ENCODE measurements around the gene MMP21. TPM values are rescaled to one million over a fixed set of nuclear protein-coding genes. Genes with fewer than 3 reads are reported as not detected.

The MMP21 gene
- total and polyA plus RNA-seq, 10 of the 15 experiments (the other 5 are each of a cell fraction or from before 2014, with no cell fraction given) = 0.08 to 0.24 TPM; not detected in 8

DNA sequence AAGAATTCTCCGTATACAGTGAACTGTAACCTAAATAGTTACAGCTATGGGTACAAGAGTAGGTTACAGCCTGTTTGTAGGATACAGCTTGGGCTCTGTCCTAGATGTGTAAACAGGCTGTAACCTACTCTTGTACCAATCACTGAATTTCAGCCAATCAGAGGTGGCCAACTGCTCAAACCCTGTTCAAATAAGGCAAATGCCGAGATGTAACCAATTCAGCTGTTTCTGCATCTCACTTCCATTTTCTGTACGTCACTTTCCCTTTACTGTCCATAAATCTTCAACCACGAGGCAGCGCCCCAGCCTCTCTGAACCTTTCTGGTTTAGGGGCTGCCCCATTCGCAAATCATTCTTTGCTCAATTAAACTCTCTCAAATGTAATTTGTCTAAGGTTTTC is 8.3 kb upstream of the MMP21 start:
- ChIA-PET RAD21 (ENCODE audit: unreplicated experiment) (interaction anchor here (3.0 kb wide), 1 partner anchor 37 kb away, joined by 10 read pairs; no protein-coding TSS in a partner anchor), POLR2A (interaction anchor here (0.6 kb wide), 1 partner anchor 17 kb away, joined by 3 read pairs; no protein-coding TSS in a partner anchor), CTCF (interaction anchor here (0.6 to 1.8 kb wide), 5 partner anchors 12 to 151 kb away, joined by 3 to 5 read pairs (median 4); no protein-coding TSS in a partner anchor), SMC1A (ENCODE audit: uncharacterized antibody, unreplicated experiment) (interaction anchor here (0.6 to 3.2 kb wide), 4 partner anchors 37 to 186 kb away, joined by 3 to 15 read pairs (median 3); partner anchors contain the start of genes BCCIP and UROS)
- no peaks in the 10 kb centered on the region for H4K20me1 ChIP-seq (ENCODE audit: control insufficient read depth, insufficient read depth)
- peaks cover 0 to 1% of the 10 kb centered on the region in 2 experiments; a peak in 3 of 4 replicates for H3K36me3 ChIP-seq (ENCODE audit: control insufficient read depth in 2 of 2, insufficient read depth in 2 of 2, low read length in 1 of 2)
- 23% methylated on average over 6 of the region's 6 CpGs for WGBS (ENCODE audit: insufficient coverage, insufficient replicate concordance, low lambda C conversion rate, missing lambda C conversion rate)
- H3K4me1 ChIP-seq (ENCODE audit: control insufficient read depth, insufficient read depth, low read length) = peaks cover 10% of the 10 kb centered on the region
- FAIRE-seq = peak; percentile 94
- H3K79me2 ChIP-seq (ENCODE audit: control insufficient read depth, insufficient read depth, low read length) = no peaks in the 10 kb centered on the region
- BruUV-seq (replicated peaks) = no TSS peak
- peak overlapping the region; percentile 61 for H2AFZ ChIP-seq (ENCODE audit: control insufficient read depth, low read depth, low read length)
- H3K27ac ChIP-seq (ENCODE audit: control insufficient read depth, insufficient read depth) = peak overlapping the region; percentile 55
- peak overlapping the region; percentile 59 for H3K4me2 ChIP-seq (ENCODE audit: control insufficient read depth, insufficient read depth)
- peak; percentile 60 for DNase-seq (ENCODE audit: low read depth, low spot score)
- H3K27me3 ChIP-seq (replicated peaks in 1 of 2; ENCODE audit: control insufficient read depth in 2 of 2, insufficient read depth in 2 of 2, low read length in 1 of 2) = no peaks in the 10 kb centered on the region
- no peaks in the 10 kb centered on the region for H3K9me3 ChIP-seq (replicated peaks; ENCODE audit: control insufficient read depth, insufficient read depth, low read length)
- ATAC-seq = peak; percentile 94
- in situ Hi-C loops (cut with MboI) = no loop called here
- H3K4me3 ChIP-seq = no peak overlapping the region
- no peak overlapping the region for H3K9ac ChIP-seq (ENCODE audit: control insufficient read depth, insufficient read depth, low read length)
- intact Hi-C loops (cut with micrococcal nuclease; ENCODE audit: unreplicated experiment) = loop anchor here (5.0 kb wide), 1 partner anchor 38 kb away; the partner anchor contains the start of genes BCCIP and UROS
- peak; percentile 10 to 82; a peak in 2 of 4 replicates for TF ChIP-seq SRF (IDR thresholded peaks at IDR 0.05; ENCODE audit: low read depth in 2 of 2, low read length in 2 of 2)
- TF ChIP-seq RAD21 (IDR thresholded peaks at IDR 0.05; ENCODE audit: insufficient read depth, low read depth, low read length) = peak; percentile 33; the same call in 1 of the 2 replicates
- peak; percentile 62 for TF ChIP-seq ATF7 (IDR thresholded peaks at IDR 0.05; ENCODE audit: low read depth)
- TF ChIP-seq TAF1 (IDR thresholded peaks at IDR 0.05; ENCODE audit: borderline replicate concordance, low read depth, low read length) = no peak
- TF ChIP-seq IRF4 (IDR thresholded peaks at IDR 0.05; ENCODE audit: low read depth, low read length) = no peak
- TF ChIP-seq CTCF (IDR thresholded peaks at IDR 0.05 in 2 of 3, conservative IDR thresholded peaks at IDR 0.05 in 1 of 3; ENCODE audit: control insufficient read depth in 2 of 3, extremely low read depth in 1 of 3, insufficient read depth in 1 of 3, low read depth in 3 of 3, low read length in 3 of 3) = peak in 2 of 3 experiments; percentile 18 to 46; a peak in 1 of 6 replicates
- 0 out of 2 replicates have a peak, but pooled peaks have one; percentile 30 for TF ChIP-seq RFX5 (IDR thresholded peaks at IDR 0.05; ENCODE audit: low read depth, low read length)
- peak; percentile 32; the same call in 1 of the 2 replicates for TF ChIP-seq ZNF687 (IDR thresholded peaks at IDR 0.05)
- no peak for TF ChIP-seq ZNF384 (IDR thresholded peaks at IDR 0.05; ENCODE audit: borderline replicate concordance, low read depth, low read length)
- TF ChIP-seq PRDM15 (CRISPR knock-in tag; IDR thresholded peaks at IDR 0.05) = no peak
- peak; percentile 32; the same call in 1 of the 2 replicates for TF ChIP-seq SPI1 (IDR thresholded peaks at IDR 0.05; ENCODE audit: borderline replicate concordance, insufficient read depth, low read depth, low read length)
- no peak for TF ChIP-seq TBL1XR1 (IDR thresholded peaks at IDR 0.05; ENCODE audit: low read depth, low read length)
- peak; percentile 45; the same call in 1 of the 2 replicates for TF ChIP-seq NFYB (IDR thresholded peaks at IDR 0.05; ENCODE audit: insufficient read depth, low read depth, low read length)
